MG63 (cell line): Measurements from ENCODE around the gene ATAD1. TPM values are rescaled to one million over a fixed set of nuclear protein-coding genes. Genes with fewer than 3 reads are reported as not detected.
"Not testable (repeated sequence)": the region's sequence is repeated elsewhere in the genome, so short reads cannot be mapped to it uniquely, and the experiment has no call there.

Source experiments
- DNase-seq: peaks from one replicate; pipeline ENCODE4 v3.0.0-alpha.2; 2020
- H3K27me3 ChIP-seq: fragments of 250-450 bp; sonication (Bioruptor Pico); 2 replicates; pipeline ENCODE4 v1.5.1; 2020; ENCODE audit warnings: mild to moderate bottlenecking, moderate library complexity
- H3K36me3 ChIP-seq: fragments of 250-450 bp; sonication (Bioruptor Pico); 2 replicates; pipeline ENCODE4 v1.5.1; 2020; ENCODE audit warnings: mild to moderate bottlenecking, moderate library complexity
- H3K4me3 ChIP-seq: fragments of 250-450 bp; sonication (Bioruptor Pico); 2 replicates; pipeline ENCODE4 v1.5.1; 2020; ENCODE audit warnings: mild to moderate bottlenecking, moderate library complexity
- H3K9me3 ChIP-seq: fragments of 250-450 bp; sonication (Bioruptor Pico); 2 replicates; pipeline ENCODE4 v1.5.1; 2020; ENCODE audit warnings: mild to moderate bottlenecking, moderate library complexity
- total RNA-seq: library from RNA; depleted of rRNA; stranded (reverse); fragments of >200 nt; shearing (Covaris generic); gene quantifications from 2 replicates; pipeline ENCODE4 v1.2.3, GENCODE V29; 2014; ENCODE audit warnings: low replicate concordance

Gene ATAD1
- total RNA-seq, 1 experiment from 2014 or later, result 26.9 TPM

DNA sequence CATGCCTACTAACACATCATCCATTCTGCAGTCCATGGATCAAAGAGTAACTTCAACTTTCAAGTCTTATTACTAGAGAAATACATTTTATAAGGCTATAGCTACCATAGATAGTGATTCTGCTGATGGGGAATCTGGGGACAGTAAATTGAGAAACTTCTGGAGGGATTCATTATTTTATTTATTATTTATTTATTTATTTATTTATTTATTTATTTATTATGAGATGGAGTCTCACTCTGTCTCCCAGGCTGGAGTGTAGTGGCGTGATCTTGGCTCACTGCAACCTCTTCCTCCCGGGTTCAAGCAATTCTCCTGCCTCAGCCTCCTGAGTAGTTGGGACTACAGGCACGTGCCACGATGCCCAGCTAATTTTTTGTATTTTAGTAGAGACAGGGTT, 11.0 kb upstream of the ATAD1 start:
- not testable (repeated sequence) for H3K4me3 ChIP-seq, DNase-seq, H3K9me3 ChIP-seq, H3K27me3 ChIP-seq, H3K36me3 ChIP-seq

DNA sequence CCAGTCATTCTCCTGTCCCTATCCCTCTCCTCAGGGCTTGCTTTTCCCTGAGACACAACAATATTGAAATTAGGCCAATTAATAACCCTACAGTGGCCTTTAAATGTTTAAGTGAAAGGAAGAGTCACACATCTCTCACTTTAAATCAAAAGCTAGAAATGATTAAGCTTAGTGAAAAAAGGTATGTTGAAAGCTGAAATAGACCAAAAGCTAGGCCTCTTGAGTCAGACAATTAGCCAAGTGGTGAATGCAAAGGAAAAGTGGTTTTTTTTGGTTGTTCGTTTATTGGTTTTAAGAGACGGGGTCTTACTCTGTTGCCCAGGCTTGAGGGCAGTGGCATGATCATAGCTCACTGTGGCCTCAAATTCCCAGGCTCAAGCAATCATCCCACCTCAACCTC, 9.7 kb upstream of the ATAD1 start:
- no peaks in the 10 kb centered on the region for H3K36me3 ChIP-seq
- no peak for DNase-seq
- no peak overlapping the region for H3K4me3 ChIP-seq
- H3K9me3 ChIP-seq, result no peaks in the 10 kb centered on the region
- H3K27me3 ChIP-seq, result no peaks in the 10 kb centered on the region

DNA sequence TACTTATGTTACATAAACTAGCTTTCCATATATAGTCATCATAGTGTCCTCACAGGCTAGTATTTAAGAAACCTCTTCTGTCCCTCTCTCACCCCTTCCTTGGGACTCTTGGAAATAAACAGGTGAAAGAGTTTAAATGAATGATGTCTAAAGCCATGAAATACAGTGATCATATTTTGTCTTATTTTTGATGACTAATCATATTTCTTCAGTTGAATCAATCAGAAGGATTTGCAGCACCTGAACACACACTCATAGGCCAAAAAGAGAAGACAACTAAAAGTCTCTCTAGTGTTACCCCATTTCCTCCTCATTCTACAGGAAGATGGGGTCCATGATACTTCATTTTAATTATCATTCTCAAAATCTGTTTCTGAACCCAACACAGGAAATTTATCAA, 8.6 kb upstream of the ATAD1 start:
- Histone ChIP-seq H3K9me3 (no peaks in the 10 kb centered on the region), H3K4me3 (no peak overlapping the region), H3K36me3 (no peaks in the 10 kb centered on the region), H3K27me3 (no peaks in the 10 kb centered on the region)
- DNase-seq, result no peak

DNA sequence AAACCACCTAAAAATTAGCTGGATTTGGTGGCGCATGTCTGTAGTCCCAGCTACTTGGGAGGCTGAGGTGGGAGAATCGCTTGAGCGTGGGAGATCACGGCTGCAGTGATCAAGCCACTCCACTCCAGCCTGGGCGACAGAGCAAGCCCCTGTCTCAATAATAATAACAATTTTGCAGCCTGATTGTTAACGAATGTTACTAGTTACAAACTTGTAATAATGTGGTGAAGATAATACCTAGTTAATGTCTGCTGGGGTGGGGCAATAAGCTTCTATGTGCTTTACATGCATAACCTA, 1.2 kb upstream of the ATAD1 start:
- Histone ChIP-seq H3K27me3 (no peaks in the 10 kb centered on the region), H3K9me3 (no peaks in the 10 kb centered on the region), H3K4me3 (no peak overlapping the region), H3K36me3 (peaks cover 3% of the 10 kb centered on the region)
- no peak for DNase-seq

DNA sequence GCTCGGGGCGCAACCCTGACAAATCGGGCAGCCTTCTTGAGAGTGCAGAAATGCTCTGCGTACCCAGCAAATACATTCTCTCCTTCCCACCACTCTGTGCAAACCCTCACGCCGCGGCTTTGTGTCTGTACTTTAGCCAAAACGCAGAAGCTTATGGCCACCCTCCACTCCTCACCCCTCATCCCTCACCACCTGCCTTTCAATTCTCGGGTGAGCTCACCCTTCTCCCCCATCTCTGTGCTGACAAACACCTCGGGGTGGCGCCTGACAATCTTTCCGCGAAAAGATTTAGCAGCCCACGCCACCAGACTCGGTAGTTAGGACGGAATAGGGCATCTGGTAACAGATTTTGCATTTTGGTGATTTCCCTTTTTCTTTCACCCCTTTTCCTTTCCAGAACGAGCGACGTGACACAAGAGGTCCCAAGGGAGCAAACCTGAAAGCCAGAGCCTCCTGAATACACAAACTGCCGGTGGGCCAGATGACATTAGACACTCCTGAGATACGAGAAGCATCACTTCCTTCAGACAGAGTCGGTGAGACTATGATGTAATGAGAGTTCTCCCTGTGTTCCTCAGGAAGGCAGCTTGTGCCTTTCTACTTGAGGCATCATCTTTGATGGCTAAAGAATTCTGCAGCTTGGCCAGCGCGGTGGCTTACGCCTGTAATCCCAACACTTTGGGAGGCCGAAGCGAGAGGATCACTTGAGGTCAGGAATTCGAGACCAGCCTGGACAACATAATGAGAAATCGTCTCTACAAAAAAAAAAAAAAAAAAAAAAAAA, 671 bp upstream of the ATAD1 start:
- DNase-seq, result no peak
- Histone ChIP-seq H3K4me3 (peak overlapping the region; percentile 84), H3K36me3 (peaks cover 8% of the 10 kb centered on the region), H3K27me3 (no peaks in the 10 kb centered on the region), H3K9me3 (no peaks in the 10 kb centered on the region)

DNA sequence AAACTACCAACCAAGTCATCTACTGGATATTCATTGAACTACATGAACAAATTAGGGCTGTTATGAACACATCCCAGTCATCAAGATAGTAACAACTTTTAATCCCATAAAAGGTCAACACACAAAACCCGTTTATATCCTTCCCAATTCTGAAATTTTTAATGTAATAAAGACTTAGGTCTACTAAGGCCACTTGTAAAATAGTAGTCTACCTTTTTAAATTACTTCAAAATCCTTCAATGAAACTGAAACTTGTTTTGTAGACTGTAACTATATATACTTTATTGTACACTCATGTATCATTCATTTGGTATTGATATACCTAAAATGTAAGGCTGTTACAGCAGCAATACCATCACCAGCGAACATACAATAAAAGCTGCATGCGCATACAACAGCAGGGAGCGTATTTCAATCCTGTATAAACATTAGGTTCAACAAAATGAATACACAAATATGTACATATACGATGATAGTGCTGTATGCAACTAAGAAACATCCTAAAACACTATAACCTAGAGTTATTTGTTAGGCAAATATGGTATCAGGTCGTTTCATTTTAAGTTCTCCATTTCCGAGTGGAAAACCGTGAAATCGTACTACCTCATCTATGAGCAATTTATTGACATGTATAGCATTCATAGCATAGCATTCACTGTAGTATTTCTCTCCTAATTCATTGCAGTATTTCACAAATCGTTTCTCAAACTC, 973 bp downstream of the ATAD1 start:
- DNase-seq, result no peak
- H3K9me3 ChIP-seq, result no peaks in the 10 kb centered on the region
- peak overlapping the region; percentile 84 for H3K4me3 ChIP-seq
- H3K36me3 ChIP-seq, result peaks cover 23% of the 10 kb centered on the region
- no peaks in the 10 kb centered on the region for H3K27me3 ChIP-seq

DNA sequence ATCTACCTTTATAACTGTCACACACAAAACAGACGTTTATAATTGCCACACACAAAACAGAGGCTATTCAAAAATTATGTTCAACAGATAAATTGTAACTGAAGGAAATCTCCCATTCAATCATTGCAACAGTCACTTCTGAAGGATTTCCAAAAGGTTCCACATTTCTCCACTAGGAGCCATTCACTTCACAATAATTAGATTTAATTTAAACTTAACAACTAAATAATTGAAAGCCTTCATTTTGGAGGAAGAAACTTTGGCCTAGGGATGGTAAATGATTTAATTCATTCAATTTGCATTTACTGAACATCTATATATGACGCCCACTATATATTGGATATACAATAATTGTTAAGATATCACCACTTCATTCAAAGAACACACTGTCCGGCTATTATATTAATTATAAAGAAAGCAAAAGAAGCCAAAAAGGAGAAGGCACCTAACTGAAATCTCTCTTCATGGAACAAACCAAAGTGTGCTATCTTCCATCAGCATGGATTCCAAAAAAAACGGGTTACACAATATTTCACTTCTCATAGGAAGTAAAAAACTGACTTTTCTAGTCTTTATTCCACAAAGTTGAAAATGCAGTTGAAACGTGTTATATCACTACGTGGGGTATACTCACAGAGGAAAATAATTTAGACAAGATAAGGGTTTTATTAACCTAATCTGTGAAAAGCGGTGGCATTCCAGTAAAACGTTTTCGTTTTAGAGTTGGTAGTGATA, 1.7 kb downstream of the ATAD1 start:
- no peaks in the 10 kb centered on the region for H3K9me3 ChIP-seq
- peaks cover 30% of the 10 kb centered on the region for H3K36me3 ChIP-seq
- H3K4me3 ChIP-seq, result peak overlapping the region; percentile 84
- no peak for DNase-seq
- no peaks in the 10 kb centered on the region for H3K27me3 ChIP-seq

DNA sequence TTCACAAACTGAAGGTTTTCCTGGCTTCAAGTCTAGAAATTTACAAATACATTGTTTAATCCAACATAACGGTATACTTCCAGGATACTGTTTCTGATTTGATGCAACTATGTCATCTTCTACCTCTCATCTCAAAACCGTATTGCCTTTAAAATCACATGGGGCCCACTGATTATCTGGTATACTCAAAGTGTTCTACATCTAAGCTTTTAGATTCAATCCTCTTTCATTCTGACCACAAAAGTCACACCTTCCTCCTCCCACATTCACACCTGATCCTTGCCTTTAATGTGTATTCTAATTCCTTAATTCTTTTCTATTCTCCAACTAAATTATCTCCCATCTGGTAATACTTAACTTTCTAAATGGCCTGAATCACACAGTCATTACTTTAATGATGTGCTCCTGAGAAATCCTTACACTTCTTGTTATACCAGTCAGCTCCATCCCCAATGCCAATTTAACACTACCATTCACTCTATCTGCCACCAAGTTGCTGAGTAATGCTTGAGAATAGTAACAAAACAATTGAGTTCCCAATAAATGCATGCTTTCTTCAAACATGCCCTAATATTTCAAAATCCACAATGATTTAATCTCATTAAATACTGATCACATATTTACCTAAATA, 13.0 kb downstream of the ATAD1 start:
- Histone ChIP-seq H3K36me3 (peaks cover 73% of the 10 kb centered on the region), H3K4me3 (no peak overlapping the region), H3K27me3 (no peaks in the 10 kb centered on the region), H3K9me3 (no peaks in the 10 kb centered on the region)
- DNase-seq, result no peak

DNA sequence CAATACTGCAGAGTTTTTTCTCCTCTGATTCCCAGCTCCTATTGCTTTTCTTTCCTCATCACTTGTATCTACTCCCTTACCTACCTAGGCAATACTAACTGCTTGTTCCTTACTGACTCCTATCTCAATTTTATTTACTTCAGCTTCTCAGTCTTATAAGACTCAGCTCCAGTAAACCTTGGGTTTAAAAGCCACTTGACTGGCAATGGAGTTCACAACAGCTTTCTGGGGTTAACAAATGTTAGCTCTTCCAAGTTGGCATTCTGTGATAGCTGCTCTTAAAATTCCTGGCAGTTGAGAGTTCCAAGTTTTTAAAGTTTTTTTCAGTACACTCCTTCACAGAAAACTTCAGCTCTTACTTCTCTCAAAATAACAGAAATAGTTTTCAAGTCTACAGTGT, 14.2 kb downstream of the ATAD1 start:
- H3K4me3 ChIP-seq, result no peak overlapping the region
- DNase-seq, result no peak
- no peaks in the 10 kb centered on the region for H3K9me3 ChIP-seq
- peaks cover 68% of the 10 kb centered on the region for H3K36me3 ChIP-seq
- no peaks in the 10 kb centered on the region for H3K27me3 ChIP-seq

DNA sequence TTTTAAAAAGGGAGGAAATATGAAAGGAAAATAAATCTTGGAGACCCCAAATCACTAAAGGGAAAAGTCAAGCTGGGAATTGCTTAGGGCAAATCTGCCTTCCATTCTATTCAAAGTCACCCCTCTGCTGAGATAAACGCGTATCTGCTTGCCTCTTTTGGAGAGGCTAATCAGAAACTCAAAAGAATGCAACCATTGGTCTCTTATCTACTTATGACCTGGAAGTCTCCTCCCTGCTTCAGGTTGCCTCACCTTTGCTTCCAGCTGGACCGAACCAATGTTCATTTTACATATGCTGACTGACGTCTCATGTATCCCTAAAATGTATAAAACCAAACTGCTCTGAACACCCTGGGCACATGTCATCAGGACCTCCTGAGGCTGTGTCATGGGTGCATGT, 14.7 kb downstream of the ATAD1 start:
- DNase-seq, result no peak
- Histone ChIP-seq H3K4me3 (no peak overlapping the region), H3K9me3 (no peaks in the 10 kb centered on the region)

DNA sequence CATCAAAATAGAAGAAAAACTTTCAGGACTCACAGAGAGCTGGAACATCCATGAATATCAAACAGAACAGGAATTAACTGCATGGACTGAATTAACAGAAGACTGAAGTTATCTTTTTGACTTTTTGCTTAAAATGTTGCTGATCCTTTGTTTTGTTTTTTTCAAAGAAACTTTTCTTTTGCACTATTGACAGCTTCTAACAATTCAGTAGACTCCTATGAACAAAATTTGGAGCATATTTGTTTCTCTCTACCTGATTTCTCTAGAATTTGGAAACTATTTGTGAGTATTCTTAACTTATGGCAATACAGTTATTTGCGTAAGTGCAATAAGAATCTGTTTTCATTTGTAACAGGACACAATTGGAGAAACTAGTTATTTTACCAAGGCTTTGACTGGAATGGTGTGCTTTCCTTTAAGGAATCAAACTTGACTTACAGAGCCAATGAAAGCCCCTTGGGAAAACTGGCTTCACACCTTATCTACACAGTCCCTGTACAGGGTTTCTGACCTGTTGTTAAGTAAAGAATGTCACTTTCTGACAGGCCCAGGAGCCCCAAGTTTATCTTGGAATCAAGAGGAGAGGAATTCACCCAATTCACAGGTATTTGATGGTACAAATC, 16.1 kb downstream of the ATAD1 start:
- not testable (repeated sequence) for H3K27me3 ChIP-seq, H3K4me3 ChIP-seq, H3K9me3 ChIP-seq, DNase-seq
- peaks cover 58% of the 10 kb centered on the region for H3K36me3 ChIP-seq

More for the DNA sequence above, 14.7 kb downstream of the ATAD1 start:
- Histone ChIP-seq H3K27me3 (no peaks in the 10 kb centered on the region), H3K36me3 (peaks cover 63% of the 10 kb centered on the region)

DNA sequence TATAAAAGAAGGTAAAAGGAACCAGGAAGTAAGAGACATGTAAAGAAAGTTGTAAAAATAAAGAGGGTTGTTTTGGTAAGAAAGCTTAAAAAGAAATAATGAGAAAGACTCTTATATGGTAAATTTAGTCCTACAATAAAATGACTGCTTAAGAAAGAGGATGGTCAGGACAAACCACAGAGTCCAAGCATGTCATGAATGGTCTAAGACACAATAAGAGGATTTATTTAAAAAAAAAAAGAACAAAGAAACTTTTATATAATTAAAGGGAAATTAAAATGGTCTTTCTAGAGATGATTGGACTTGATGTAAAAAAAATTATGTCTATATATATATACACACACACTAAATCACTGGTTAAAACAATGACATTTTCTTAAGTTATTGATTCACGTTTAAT, 18.2 kb downstream of the ATAD1 start:
- Histone ChIP-seq H3K4me3 (no peak overlapping the region), H3K9me3 (no peaks in the 10 kb centered on the region), H3K36me3 (peaks cover 49% of the 10 kb centered on the region), H3K27me3 (no peaks in the 10 kb centered on the region)
- no peak for DNase-seq

DNA sequence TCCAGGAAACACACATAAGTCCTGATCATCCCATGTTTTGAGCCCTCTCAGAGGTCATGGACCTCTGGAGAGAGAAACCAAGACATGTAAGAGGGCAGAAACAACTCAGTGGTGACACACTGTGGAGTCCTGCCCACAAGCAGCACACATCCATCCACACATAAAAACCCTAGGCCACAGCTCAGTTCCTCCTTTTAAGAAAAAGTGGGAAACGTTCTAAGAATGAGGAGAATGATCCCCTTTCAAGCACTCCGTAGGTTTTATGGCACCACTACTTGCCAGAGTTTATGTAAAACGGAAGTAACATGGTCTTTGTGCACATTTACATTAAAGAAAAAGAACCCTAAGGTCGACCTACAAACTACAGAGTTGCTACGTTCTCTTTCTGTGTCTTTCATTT, 19.9 kb downstream of the ATAD1 start:
- DNase-seq, result no peak
- Histone ChIP-seq H3K4me3 (no peak overlapping the region), H3K27me3 (no peaks in the 10 kb centered on the region), H3K36me3 (peaks cover 39% of the 10 kb centered on the region), H3K9me3 (no peaks in the 10 kb centered on the region)

DNA sequence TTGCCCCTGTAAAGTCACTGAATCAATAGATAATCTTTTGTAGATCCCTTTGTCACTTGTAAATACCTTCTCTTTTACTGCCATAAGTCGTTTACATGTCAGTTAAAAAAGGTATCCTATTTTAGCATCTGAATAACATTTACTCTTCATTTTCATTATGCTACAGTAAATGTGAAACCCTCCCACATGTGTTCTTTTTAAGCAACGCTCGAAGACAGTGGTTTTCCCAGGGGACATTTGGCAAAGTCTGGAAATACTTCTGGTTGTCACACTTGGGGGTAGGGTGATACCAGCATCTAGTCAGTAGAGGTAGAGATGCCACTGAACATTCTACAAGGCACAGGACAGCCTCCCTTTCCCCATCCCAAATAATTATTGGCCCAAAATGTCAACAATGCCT, 23.7 kb downstream of the ATAD1 start:
- Histone ChIP-seq H3K27me3 (no peaks in the 10 kb centered on the region), H3K4me3 (no peak overlapping the region), H3K9me3 (no peaks in the 10 kb centered on the region), H3K36me3 (peaks cover 25% of the 10 kb centered on the region)
- no peak for DNase-seq

DNA sequence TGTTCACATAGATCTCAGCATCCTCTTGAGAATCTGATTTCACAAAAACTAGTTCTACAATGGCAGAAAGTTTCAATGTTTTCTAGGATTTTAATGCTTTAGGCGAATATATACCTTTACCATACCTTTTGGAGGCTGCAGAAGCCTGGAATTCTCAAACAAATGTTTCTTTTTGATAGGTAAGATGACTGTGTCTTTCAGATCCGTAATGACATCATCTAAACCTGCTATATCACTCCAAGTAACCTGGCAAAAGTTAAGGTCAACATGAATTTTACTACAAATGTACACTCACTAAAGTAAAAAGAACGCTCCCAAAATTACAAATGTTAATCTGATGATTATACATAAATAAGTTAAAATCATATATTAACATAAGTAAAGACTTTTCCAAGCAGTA, 27.8 kb downstream of the ATAD1 start:
- Histone ChIP-seq H3K4me3 (no peak overlapping the region), H3K9me3 (no peaks in the 10 kb centered on the region), H3K27me3 (no peaks in the 10 kb centered on the region), H3K36me3 (peaks cover 29% of the 10 kb centered on the region)
- no peak for DNase-seq

DNA sequence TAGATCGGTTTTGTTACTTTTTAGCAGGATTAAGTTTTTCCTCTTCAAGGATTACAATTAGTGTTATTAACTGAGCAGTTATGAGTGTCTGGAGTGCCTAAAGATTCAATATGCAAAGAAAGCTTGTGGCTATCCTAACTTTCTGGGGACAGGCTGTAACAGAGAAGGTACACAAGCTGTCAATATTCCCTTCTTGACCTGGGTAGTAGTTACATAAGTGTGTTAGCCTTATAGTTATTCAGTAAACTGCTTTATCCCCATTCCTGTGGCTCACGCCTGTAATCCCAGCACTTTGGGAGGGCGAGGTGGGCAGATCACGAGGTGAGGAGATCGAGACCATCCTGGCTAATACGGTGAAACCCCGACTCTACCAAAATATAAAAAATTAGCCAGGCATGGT, 31.6 kb downstream of the ATAD1 start:
- no peak for DNase-seq
- H3K9me3 ChIP-seq, result no peaks in the 10 kb centered on the region
- no peak overlapping the region for H3K4me3 ChIP-seq
- peaks cover 29% of the 10 kb centered on the region for H3K36me3 ChIP-seq
- no peaks in the 10 kb centered on the region for H3K27me3 ChIP-seq

DNA sequence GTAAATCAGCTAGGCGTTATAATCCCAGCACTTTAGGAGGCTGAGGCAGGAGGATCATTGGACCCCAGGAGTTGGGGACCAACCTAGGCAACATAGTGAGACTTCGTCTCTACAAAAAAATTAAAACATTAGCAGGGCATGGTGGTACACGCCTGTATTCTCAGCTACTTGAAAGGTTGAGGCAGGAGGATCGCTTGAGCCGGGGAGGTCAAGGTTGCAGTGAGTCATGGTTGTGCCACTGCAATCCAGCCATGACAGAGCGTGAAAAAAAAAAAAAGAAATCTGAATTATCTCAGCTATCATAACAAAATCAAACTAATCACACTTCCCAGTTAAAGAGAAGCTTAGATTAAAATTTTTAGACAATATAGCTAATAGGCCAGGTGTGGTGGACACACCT, 35.3 kb downstream of the ATAD1 start:
- DNase-seq, result no peak
- no peaks in the 10 kb centered on the region; the same call in 1 of the 2 replicates for H3K9me3 ChIP-seq
- H3K27me3 ChIP-seq, result no peaks in the 10 kb centered on the region
- H3K36me3 ChIP-seq, result peaks cover 40% of the 10 kb centered on the region
- H3K4me3 ChIP-seq, result no peak overlapping the region
